SH-SY5Y (cell line): ENCODE results near the gene GLUD2.

Experiments
- GATA2 ChIP-seq: IDR thresholded peaks from 2 replicates; pipeline ENCODE4 v1.6.1; 2011; ENCODE audit warnings: mild to moderate bottlenecking, low read depth, low read length
- GATA3 ChIP-seq: IDR thresholded peaks from 2 replicates; pipeline ENCODE4 v1.6.1; 2011; ENCODE audit warnings: low read depth, mild to moderate bottlenecking, low read length, moderate library complexity

DNA sequence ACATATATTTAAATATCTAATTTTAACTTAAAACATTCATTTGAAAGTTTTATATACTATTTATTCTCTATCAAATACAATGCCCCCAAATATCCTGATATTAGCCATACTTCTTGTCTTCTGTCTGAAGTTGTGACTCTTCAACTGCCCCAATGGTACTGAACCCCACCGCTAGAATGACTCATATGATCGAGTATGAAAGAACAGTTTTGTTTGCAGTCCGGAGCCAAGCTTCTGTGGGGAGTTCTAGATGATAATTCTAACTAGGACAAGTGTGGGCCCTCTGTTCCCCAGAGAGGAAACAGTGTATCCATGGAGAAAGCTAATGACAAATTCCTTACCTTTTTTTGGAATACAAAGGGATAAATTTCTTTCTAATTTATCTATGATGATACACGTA is 37.2 kb upstream of the GLUD2 start:
- TF ChIP-seq GATA2 (no peak), GATA3 (no peak)
